GM10266 (cell line): ENCODE results near the gene PITPNM2.

Source experiments
- DNase-seq: peaks from one replicate; pipeline ENCODE4 v3.0.0; 2012; ENCODE audit errors: extremely low spot score
- CTCF ChIP-seq: IDR thresholded peaks from 2 replicates; pipeline ENCODE4 v1.5.1; 2012; ENCODE audit warnings: mild to moderate bottlenecking, low read depth; ENCODE audit not compliant: control insufficient read depth, insufficient read depth; ENCODE audit errors: missing control alignments

The PITPNM2 gene

GRCh38 chr12:123151457-123152454, 866 bp upstream of the PITPNM2 start:
- DNase-seq: no peak
- TF ChIP-seq CTCF: no peak

GRCh38 chr12:123150275-123150743, 581 bp downstream of the PITPNM2 start:
- peak; percentile 60 for DNase-seq
- no peak for TF ChIP-seq CTCF

DNA sequence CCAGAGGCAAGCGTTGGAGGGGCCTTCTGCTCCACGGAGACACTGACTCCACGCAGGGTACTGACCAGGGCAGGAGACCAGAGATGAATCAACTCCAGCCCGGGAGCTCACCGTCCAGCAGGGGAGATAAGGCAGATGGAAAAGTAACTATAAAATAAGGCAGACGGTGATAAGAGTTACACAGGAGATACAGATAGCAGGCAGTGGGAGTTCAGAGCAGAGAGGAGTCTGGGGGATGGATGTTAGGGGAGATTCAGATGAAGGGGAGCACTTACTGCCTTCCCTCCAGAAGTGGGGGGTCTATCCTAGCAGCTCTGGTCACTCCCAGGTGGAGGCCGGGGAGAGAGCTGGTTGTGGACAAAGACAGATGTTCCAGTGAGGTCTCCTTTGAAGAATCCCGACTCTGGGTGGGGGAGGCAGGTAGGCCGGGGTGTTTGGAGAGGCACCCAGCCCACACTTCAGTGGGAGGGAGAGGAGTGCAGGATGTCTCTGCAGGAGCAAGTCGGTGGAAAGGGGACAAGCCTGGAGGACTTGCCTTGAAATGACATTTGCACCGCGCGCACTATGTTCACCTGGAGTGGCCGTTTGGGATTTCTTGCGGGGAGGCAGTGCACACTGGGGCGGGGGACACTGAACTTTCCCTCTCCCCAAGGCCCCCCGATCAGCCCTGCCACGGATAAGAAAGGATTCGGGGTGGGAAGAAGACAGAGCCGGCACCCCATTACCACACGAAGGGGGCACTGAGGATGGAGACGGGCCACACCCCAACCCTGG, 1.2 kb downstream of the PITPNM2 start:
- no peak for DNase-seq
- no peak for TF ChIP-seq CTCF

GRCh38 chr12:123149088-123149487, 1.8 kb downstream of the PITPNM2 start:
- TF ChIP-seq CTCF: no peak
- DNase-seq: no peak

DNA sequence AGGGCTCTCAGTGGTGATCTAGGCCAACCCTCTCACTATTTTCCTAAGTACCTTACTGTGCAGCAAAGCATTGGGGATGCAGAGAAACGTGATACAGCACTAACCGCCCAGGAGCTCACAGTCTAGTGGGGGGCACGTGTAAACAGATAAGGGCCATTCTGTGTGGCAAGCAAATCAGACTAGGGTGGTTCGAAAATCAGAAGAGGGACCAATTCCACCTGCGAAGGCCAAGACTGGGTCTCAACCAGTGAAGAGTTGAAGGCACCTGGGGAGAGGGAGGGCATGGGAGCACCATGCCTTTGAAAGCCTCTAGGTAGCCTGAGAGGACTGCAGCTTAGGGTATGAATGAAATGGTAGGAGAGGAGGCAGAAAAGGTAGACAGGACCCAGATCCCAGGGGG, 2.2 kb downstream of the PITPNM2 start:
- no peak for DNase-seq
- no peak for TF ChIP-seq CTCF

DNA sequence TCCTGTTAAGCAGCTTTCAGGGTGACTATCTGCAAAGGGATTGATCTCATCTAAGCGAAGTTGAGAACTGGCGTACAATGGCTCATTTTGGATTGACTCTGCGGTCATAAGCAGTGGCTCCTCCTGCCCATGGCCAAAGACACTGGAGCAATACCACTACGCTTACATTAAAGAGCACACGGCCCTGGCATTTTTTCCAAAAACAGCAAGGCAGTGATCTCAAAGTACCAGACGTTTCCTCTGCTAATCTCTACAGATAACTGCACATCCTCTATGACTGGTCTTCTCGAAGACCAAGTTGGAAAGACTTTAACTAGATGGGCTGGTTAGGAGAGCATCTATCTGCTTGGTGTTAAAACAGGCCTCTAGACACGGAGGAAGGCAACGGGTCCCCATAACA, 2.7 kb downstream of the PITPNM2 start:
- no peak for DNase-seq
- TF ChIP-seq CTCF: no peak
